Measurements from ENCODE around the gene CEP112.
A peak's percentile ranks its signal among the peaks of the same experiment; 100 is the strongest.
"Not testable (repeated sequence)": the region's sequence is repeated elsewhere in the genome, so short reads cannot be mapped to it uniquely, and the experiment has no call there.

Gene CEP112

GRCh38 chr17:65814418-65814817, 377.5 kb downstream of the CEP112 start:
- no peak for DNase-seq

- no peak for DNase-seq
Measured at GRCh38 chr17:65813306-65813705, 378.6 kb downstream of the CEP112 start.

GRCh38 chr17:65811043-65811442, 380.9 kb downstream of the CEP112 start:
- DNase-seq: no peak

- no peak for DNase-seq
Measured at GRCh38 chr17:65809366-65809765, 382.6 kb downstream of the CEP112 start.

GRCh38 chr17:65808566-65808965, 383.4 kb downstream of the CEP112 start:
- not testable (repeated sequence) for DNase-seq

- no peak for DNase-seq
Measured at GRCh38 chr17:65807361-65807760, 384.6 kb downstream of the CEP112 start.

GRCh38 chr17:65801513-65801912, 390.4 kb downstream of the CEP112 start:
- no peak for DNase-seq

GRCh38 chr17:65800655-65801054, 391.3 kb downstream of the CEP112 start:
- DNase-seq: no peak

GRCh38 chr17:65799869-65800268, 392.1 kb downstream of the CEP112 start:
- DNase-seq: no peak

- DNase-seq: no peak
Measured at GRCh38 chr17:65799454-65799853, 392.5 kb downstream of the CEP112 start.

- no peak for DNase-seq
Measured at GRCh38 chr17:65797809-65798208, 394.1 kb downstream of the CEP112 start.

- DNase-seq: no peak
Measured at GRCh38 chr17:65797101-65797500, 394.8 kb downstream of the CEP112 start.

GRCh38 chr17:65794572-65794971, 397.4 kb downstream of the CEP112 start:
- no peak for DNase-seq

- no peak for DNase-seq
Measured at GRCh38 chr17:65790241-65790640, 401.7 kb downstream of the CEP112 start.

- DNase-seq: no peak
Measured at GRCh38 chr17:65787503-65787902, 404.4 kb downstream of the CEP112 start.

- no peak for DNase-seq
Measured at GRCh38 chr17:65786479-65786878, 405.5 kb downstream of the CEP112 start.

- DNase-seq: peak; percentile 1 to 26
Measured at GRCh38 chr17:65785109-65785508, 406.8 kb downstream of the CEP112 start.

GRCh38 chr17:65783845-65784334, 408.0 kb downstream of the CEP112 start:
- no peak for DNase-seq

- not testable (repeated sequence) for DNase-seq
Measured at GRCh38 chr17:65782104-65782706, 409.7 kb downstream of the CEP112 start.

- DNase-seq: no peak
Measured at GRCh38 chr17:65780111-65780510, 411.8 kb downstream of the CEP112 start.

GRCh38 chr17:65776890-65777289, 415.0 kb downstream of the CEP112 start:
- no peak for DNase-seq

- DNase-seq: no peak
Measured at GRCh38 chr17:65774787-65775186, 417.1 kb downstream of the CEP112 start.

GRCh38 chr17:65772989-65773388, 418.9 kb downstream of the CEP112 start:
- no peak for DNase-seq

- no peak for DNase-seq
Measured at GRCh38 chr17:65771704-65772103, 420.2 kb downstream of the CEP112 start.

- DNase-seq: no peak
Measured at GRCh38 chr17:65763786-65764185, 428.1 kb downstream of the CEP112 start.

All from inflammatory macrophage (primary cell).